Measurements from ENCODE around the gene GUCY2C.

DNA sequence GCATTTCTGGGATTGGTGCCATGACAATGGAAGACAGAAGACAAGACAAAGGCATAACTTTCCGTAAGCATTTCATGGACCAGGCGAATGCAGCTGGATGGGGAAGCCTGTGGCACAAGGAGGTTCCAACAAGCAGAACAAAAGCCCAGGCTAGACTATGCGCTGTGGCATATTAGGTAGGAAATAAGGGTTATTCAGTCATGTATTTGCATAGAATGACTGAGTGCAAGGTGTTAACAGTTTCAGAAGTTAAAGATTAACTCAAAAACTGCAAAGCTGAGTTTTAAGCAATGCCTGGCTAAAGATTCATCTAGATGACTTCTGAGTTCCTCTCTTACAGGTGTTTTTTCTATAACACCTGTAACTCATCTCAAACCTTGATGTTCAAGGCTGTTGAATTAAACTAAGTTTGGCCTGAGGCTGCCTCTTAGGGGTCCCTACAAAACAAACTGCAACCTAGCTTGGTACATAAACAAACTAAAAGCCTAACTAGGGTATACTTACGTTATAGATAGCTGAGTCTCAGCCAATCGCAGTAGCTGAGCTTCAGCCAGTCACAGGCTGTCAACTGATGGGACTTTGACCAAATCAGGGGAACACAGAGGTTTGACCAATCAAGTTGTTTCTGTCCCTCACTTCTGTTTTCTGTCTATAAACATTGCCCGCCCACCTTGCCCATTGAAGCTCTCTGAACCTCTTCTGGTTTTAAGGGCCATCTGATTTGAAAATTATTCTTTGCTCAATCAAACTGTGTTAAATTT is 76.5 kb downstream of the GUCY2C start:
- TF ChIP-seq, protein P1, sequence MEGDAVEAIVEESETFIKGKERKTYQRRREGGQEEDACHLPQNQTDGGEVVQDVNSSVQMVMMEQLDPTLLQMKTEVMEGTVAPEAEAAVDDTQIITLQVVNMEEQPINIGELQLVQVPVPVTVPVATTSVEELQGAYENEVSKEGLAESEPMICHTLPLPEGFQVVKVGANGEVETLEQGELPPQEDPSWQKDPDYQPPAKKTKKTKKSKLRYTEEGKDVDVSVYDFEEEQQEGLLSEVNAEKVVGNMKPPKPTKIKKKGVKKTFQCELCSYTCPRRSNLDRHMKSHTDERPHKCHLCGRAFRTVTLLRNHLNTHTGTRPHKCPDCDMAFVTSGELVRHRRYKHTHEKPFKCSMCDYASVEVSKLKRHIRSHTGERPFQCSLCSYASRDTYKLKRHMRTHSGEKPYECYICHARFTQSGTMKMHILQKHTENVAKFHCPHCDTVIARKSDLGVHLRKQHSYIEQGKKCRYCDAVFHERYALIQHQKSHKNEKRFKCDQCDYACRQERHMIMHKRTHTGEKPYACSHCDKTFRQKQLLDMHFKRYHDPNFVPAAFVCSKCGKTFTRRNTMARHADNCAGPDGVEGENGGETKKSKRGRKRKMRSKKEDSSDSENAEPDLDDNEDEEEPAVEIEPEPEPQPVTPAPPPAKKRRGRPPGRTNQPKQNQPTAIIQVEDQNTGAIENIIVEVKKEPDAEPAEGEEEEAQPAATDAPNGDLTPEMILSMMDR (IDR thresholded peaks at IDR 0.05; ENCODE audit: insufficient read depth, low read length, poor library complexity, severe bottlenecking): no peak
- no peak for TF ChIP-seq EZH2phosphoT487 (conservative IDR thresholded peaks at IDR 0.05; ENCODE audit: low read length)

Measured in SU-DHL-6 (cell line).